Measurements from ENCODE around the gene ENO3.

ENO3 gene

DNA sequence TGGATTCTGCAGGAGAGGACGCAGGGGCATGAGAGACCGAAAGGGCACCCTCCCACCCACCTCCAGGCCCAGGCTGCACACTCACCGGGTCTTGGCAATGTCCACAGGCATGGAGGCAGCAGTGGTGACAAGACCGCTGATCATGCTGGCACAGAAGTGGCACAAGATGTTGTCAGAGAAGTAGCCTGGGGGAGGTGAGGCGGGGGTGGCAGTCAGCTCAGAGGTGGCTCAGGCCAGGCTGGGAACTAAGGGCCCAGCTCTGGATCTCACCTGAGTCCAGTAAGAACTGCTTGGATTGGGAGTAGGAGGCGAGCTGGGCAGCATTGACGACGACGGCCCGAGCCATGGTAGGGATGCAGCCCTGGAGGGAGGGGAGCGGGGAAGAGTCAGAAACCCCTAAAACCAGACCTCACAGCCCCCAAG lies 12.8 kb upstream of the ENO3 start:
- DNase-seq = no peak

DNA sequence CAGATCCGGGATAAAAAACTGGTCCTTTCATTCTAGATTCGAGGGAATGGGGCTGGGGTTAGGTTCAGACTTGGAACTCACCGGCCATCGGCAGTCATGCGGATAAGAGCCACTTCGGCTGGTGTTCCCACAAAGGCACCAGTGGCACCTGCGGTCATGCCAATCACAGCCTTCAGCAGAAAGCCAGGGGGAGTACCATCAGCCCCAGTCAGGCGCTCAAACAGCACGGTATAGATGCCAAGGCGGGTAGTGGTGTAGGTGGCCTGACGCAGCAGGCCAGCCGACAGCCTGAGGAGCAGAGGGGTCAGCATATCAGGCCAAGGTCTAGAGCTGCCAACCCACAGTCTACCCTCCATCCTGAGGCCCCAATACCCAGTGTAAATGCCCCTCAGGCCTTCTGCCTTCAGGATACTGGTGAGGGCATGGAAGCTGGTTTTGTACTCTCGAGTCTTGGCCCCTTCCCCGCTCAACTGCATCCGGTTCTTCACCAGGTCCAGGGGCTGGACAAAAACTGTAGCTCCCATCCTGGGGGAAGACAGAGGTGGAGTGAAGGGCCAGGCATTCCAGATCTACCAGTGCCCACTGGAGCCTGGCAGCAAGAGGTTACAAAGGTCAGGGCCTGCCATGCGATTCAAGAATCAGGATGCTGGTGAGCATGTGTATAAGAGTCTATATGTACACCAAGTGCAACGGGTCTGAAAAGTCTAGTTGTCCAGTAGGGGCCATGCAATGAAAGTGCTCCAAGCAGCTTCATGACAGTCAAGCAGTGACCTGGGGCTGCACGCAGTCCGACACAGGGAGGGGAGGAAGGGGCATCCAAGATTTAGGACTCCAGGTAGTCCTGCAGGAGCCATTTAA lies 12.0 kb upstream of the ENO3 start:
- no peak for DNase-seq

DNA sequence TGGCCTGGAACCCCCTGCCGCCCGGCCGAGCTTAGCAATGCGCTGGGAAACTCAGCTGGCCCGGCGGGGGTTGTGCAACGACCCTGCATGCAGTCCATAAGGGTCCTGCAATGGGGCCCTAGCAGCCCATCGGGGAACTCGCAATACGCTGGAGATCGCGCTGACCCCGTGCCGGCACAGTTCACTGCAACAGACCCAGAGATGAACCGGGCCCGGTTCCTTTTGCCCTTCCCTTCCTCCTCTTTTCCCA lies 11.4 kb upstream of the ENO3 start:
- no peak for DNase-seq

DNA sequence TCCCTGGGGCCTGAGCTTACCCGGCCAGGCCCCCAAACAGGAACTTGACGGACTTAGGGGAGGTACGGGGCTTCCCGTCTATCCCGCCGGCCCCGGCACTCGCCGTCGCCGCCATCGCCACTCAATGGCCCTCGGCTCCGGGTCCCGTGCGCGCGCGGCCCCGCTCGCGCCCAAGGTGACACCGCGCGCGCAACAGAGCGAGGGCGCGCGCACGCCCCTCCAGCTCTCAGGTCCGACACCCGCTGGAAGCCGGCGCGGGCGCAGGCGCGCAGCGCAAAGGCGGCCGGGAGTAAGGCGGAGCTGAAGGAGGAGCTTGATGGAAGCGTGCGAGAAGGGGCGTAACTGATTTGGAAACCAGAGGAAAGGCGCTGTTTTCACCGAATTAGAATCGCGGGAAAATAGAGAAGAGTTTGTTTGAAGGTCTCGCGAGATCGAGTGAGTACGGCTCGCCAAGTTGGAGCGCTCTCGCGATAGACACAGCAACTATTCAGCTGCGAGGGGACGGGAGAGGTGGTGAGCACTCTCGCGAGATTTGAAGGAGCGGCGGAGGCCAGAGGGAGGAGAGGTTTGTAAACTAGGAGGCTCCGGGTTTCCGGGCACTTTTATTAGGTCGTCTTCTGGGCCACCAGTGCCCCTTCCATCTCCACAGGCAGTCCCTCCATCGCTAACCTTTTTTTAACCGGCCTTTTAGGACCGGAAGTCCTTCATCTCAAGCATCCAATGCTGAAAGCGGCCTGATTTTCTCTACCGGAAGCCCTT lies 10.9 kb upstream of the ENO3 start, which contains the start of the genes RNF167 and SLC25A11:
Gene RNF167, plus strand, starts transcription at position 473 of the 759 bp plus-strand sequence. CDS start 642 bp downstream, outside the sequence.
Gene SLC25A11, minus strand, starts transcription at position 251 of the 759 bp plus-strand sequence. Its CDS starts 136 bp downstream, at position 115.
- peak; percentile 99 for DNase-seq

DNA sequence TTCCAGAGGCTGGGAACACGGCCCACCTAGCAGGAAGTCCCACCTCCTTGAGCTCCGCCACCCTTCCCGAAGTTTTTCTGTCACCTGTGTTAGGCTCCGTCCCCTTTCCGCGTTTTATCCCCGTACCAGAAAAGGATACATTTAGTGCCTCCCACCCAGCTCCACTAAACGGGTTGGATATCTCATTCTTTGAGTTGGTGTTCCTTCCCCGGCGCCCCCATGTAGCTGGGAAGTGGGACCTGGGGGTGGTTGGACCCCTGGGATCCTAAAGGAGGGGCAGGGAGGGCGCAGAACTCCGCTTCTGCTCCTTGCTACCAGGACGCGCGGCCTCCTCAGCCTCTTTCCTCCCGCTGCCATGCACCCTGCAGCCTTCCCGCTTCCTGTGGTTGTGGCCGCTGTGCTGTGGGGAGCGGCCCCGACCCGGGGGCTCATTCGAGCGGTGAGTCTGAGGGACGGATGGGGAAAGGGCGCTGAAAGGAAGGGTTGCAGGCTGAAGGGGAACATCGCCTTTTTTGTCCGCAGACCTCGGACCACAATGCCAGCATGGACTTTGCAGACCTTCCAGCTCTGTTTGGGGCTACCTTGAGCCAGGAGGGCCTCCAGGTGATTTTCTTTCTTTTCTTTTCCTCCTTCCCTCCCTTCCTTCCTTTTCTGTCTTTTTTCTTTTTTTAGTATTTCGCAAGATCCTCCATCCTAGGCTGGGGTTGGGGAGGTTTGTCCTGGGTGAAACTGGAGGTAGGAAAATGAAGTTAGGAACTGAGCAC lies 10.2 kb upstream of the ENO3 start:
- DNase-seq = peak; percentile 39

DNA sequence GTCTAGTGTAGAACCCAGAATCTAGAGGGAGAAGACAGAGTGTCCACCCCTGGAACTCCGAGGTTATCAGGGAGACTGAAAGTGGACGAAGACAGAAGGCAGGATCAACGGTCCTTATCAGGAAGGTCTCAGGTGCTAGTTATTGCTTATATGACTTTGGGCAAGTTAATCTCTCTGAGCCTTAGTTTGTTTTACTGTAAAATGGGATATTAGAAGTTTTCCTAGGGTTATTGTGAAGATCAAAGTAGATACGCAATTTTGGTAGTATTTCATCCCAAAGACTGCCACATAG lies 9.7 kb upstream of the ENO3 start:
- DNase-seq = no peak

DNA sequence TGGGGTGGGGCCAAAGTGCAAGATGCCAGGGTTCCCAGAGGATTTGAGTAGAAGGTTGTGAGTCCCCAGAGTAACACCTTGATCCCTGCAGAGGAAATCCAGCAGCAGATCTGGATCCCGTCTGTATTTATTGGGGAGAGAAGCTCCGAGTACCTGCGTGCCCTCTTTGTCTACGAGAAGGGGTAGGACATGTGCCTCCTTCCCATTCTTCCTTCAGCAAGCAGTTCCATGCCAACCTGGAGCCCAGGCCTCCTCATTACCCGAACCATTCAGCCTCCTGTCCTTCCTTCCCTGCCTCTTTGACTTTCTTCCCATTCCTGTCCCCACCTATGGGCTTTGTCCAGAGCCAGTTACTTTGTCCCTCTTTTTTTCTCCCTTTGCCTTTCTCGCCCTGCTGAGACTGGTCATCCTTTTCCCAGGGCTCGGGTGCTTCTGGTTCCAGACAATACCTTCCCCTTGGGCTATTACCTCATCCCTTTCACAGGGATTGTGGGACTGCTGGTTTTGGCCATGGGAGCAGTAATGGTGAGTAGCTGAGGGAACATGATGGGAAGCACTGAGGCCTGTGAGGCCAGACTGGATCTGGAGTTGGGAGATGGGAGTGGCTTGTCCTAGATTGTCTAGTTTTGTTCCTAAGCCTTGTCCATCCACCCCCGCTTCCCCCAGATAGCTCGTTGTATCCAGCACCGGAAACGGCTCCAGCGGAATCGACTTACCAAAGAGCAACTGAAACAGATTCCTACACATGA lies 8.0 kb upstream of the ENO3 start:
- no peak for DNase-seq

DNA sequence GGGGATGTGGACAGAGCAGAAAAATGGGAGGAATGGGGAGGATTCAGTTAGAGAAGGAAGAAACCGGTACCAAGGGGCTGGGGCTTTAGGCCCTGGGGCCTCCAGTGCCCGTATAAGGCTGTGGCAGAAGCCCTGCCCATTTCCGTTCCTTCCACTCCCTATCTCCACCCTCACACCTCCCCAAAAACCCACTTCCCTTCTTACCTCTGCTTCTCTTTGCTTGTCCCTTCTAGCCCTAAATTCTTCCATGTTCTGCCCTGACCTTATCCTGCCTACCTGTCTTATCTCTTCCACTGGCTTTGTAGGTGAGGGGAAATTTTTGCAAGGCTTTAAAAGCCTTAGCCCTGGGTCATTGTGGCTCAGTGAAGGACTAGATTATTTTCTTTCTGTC lies 6.8 kb upstream of the ENO3 start:
- peak; percentile 70 for DNase-seq

DNA sequence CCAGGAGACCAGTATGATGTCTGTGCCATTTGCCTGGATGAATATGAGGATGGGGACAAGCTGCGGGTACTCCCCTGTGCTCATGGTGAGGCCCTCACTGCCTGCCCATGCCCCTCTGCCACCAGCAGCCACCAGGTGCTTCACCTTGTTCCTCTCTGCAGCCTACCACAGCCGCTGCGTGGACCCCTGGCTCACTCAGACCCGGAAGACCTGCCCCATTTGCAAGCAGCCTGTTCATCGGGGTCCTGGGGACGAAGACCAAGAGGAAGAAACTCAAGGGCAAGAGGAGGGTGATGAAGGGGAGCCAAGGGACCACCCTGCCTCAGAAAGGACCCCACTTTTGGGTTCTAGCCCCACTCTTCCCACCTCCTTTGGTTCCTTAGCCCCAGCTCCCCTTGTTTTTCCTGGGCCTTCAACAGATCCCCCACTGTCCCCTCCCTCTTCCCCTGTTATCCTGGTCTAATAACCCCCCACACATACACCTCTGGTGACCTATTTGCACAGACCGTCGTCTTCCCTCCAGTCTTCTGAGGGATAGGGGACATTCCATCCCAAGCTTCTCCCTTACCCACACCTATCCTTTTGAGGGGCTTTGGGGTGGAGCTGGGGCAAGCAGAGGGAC lies 6.3 kb upstream of the ENO3 start:
- peak; percentile 29 for DNase-seq

DNA sequence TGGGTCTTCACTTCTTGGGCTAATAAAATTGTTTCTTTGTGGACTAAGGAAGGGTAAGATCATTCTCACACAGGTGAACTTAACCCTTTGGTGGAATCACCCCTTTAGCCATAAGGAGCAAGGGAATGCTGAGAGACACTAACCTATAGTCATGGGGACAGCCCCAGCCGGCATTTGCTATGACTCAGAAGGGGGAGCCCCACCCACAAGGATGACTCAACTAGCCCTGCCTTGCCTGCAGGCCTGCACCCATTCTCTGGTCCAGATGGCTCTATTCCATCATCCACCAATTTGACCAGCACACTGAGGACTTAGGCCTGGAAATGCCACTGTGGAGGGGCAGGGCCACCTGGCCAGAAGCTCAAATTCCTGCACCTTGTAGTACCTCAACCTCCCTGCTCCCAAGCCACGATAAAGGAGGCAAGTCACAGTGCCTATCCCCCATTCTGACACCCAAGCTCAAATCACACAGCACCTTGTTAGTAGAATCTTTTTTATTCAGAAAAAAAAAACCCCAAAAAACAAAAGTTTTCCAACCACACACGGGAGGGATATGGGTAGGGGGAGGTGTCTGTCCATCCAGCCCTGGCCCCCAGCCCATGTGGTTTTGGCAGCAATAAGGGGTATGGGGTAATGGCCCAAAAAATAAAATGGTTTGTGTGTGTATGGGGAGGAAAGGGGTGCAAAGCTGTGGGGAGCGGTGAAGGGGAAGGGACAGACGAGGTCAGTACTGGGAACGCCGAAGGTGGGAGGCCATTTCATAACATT lies 5.6 kb upstream of the ENO3 start:
- peak; percentile 78 for DNase-seq

DNA sequence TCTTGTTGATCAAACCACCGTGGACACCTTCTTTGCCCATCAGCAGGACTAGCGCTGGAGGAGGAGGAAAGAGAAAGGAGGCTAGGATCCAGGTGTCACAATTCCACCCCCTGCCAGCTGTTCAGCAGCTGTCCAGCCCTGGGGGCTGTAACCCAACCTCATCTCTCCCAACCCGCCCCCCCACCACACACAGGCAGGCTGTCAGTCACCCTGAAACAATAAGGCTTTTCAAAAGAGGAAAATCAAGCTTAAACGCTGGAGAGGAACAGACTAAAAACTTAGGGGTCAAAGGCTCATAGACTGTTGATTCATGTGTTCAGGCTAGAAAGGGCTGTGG lies 5.0 kb upstream of the ENO3 start:
- no peak for DNase-seq

DNA sequence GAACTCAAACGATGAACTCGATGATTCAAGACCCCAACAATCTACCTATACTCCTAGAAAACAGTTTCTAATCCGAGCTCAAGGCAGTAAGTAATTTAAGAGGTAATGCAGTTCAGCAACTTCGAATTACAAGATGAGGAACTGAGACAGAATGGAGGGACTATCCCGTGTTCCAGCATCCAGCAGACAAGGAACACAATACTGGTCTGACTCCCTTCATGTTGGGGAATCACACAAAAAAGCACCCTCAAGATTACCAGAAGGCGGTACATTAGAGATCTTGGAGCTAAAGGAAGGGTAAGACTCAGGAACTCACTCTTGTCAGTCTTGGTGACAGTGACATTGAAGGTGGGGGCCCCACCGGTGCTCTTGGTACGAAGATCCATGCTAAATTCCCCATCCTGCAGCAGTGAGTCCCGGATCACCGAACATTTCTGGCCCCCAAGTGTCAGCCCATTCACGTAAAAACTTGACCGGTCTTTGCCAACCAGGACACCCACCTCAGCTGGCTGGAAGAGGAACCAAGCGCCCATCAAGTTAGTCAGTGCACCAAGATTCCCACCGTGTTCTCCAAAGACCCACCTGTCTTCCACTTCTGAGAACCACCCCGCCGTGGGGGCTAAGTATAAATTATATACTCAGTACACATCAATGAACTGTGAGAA lies 4.5 kb upstream of the ENO3 start:
- DNase-seq = peak; percentile 12

DNA sequence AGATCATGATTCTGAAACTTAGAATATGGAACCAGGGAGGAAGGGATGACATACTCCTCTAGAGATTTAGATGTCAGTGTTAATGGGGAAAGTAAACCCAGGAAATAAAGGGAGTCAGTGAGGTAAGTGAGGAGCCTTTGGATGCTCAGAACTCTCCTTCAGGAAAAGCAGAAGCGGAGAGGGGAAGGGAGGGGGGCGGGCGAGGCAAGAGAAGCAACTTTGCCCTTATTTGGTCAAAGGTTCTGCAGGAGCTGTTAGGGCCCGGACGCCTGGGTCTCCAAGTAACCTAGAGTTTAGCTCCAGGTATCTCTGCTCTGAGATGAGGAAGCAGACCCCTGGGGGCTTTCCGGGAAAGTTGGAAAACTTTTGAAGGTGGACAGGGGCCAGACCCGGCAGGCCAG lies 3.9 kb upstream of the ENO3 start:
- DNase-seq = no peak

DNA sequence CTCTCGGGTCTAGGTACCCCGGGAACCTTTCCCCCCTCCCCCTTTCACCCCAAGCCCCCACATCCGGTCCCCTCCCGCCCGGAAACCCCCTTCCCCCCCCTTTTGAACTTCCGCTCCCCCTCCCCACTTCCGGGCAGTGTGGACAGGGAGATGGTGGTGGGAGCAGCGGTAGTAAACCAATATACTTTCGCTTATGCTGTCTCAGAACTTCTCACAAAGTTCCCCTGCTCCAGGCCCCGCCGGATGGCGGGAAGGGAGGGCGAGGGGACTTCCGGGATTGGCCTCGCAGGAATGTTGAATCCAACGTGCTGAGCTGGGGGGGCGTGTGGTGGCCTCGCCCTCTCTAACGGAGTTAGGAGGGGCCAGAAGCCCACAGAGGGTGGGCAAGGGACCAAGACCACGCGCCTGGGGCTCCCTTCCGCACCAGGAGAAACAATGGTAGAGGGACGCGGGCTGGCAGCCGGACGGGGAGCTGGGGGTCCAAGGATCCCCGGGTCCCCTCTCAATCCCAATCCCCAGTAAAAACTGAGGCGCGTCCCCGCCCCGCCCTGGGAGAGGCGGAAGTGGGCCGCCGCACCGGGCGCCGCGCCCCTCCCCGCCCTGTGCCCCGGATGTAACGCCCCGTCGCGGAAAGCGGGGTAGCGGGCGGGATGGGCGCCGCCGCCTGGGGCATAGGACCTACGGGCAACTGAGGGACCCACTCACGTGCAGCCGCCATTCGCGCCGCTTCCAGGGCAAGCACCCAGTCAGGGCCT lies 3.3 kb upstream of the ENO3 start:
- peak; percentile 74 for DNase-seq

DNA sequence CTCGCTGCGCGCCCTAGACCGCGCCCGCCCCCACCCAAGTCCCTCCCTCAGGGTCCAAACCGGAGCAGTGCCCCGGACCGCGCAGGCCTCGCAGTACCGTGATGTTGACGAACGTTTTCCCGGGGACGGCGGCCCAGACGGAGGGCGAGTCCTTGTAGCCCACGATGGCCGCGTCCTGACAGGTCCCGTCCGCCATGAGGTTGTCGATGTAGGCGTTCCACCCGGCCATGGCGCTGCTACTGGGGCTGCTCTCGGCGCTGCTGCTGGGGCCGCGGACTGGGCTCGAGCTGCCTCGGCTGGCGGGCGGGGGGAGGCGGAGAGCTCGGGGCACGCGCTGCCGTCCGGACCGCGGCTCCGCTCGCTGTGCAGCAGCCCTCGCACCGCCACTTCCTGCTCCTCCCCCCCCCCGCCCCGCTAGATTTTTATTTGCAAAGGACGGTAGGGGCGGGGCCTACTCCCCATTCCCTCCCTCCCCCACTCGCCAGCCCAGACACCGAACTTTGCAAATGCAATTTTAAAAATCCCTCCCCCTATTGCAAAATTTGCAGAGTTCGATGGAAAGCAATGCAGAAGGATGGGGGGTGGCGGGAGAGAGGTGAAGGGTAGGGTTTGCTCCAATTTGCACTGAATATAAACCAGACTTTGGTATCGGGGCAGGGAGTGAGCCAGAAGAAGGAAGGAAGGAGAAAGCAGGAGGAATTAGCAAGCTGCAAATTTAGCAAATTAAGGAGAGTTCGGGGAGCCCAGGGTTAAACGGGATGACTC lies 2.6 kb upstream of the ENO3 start, which contains the start of gene PFN1:
Gene PFN1, minus strand, starts transcription at position 365 of the 765 bp plus-strand sequence. Its CDS starts 136 bp downstream, at position 229.
- peak; percentile 94 for DNase-seq

DNA sequence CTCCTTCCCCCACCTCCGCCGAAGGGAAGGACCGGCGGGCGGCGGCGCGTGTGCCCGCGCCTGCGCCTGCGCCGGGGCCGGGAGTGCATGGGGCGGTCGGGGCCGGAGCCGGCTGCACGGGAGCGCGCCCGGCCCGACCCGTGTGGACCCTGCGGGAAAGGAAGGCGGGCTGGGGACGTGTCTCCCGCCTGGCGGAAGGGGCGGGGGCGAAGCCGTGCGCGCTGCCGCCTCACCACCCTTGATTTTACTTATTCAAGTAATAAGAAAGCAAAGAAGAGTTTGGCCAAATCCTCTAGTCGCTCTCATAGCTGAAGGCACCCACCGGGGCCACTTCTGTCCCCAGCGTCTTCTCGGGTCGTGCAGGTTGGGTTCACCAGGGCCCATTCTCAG lies 2.0 kb upstream of the ENO3 start:
- peak; percentile 80 for DNase-seq

DNA sequence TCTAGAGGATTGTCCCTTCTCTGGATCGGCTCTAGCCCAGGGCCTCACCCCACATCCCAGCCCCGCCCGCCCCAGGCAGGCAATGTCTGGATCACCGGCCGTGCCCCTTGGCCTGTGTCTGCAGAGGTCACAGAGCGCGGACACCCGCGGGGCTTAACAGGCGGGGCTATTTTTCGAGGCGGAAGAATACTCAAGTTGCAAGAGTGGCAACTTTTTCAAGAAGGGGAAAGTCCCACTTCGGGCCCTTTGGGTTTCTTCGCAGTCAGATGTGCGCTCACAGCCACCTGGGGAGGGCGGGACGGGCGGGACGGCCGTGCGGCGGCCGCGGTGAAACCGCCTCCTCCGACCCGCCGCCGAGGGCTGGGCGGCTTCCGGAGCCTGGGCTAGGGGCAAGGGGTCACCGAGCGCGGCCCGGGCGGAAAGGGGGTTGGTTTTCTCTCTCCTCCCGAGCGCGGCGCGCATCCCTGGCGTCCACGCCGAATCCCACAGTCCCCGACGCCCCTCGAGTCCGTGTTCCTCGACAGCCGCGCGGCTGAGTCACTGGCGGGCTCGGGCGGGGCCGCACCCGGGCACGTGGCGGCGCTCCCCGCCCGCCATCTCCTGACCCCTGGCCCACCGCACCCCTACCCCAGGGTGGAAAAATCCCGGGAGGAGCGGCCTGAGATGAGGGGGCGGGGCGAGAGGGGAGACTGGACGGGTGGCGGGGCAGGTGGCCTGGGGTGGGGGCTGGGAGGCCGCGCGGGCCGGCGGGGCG lies 1.4 kb upstream of the ENO3 start:
- DNase-seq = peak; percentile 88

DNA sequence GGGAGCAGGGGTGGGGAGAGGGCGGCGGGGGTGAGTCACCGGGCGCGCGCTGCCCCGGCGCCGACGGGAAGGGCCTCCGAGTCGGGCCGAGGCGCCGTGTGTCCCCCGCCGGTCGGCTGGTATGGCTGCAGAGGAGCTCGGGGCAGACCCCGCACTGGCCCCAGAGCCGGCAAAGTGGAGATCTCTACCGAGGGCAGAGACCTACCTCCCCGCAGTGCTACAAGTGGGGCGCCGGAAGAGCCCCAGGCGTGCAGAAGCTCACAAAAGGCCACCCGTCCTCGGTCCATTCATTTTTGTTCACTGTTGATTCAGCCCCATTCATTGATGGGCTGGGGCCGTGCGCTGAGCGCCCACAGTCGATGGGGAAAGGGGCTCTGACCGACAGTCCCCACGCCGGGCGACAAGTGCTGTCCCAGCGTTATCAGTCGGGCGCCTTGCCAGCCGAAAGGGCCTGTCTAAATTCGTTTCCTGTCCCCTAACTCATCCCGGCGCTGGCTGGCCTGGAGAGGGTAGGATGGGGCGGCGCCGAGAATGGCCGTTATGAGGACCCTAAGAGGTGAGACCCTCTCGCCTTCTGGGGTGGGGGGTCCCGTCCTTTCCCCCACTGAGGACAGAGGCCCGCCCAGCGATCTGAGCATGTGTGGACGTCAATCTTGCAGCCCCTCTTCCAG lies 709 bp upstream of the ENO3 start:
- DNase-seq = no peak

Data from CD4-positive, alpha-beta T cell treated with Interleukin-12 subunit alpha and Interleukin-12 subunit beta, for 1 hour (primary cell).